HG03354 (cell line): ENCODE data around the gene ZNF492.

Experiments
- ATAC-seq: cut with Tn5 transposase; IDR thresholded peaks from one replicate; pipeline ENCODE4 v1.9.1; 2021; ENCODE audit warnings: mild to moderate bottlenecking; ENCODE audit not compliant: unreplicated experiment, poor library complexity, severe bottlenecking

Gene ZNF492

DNA sequence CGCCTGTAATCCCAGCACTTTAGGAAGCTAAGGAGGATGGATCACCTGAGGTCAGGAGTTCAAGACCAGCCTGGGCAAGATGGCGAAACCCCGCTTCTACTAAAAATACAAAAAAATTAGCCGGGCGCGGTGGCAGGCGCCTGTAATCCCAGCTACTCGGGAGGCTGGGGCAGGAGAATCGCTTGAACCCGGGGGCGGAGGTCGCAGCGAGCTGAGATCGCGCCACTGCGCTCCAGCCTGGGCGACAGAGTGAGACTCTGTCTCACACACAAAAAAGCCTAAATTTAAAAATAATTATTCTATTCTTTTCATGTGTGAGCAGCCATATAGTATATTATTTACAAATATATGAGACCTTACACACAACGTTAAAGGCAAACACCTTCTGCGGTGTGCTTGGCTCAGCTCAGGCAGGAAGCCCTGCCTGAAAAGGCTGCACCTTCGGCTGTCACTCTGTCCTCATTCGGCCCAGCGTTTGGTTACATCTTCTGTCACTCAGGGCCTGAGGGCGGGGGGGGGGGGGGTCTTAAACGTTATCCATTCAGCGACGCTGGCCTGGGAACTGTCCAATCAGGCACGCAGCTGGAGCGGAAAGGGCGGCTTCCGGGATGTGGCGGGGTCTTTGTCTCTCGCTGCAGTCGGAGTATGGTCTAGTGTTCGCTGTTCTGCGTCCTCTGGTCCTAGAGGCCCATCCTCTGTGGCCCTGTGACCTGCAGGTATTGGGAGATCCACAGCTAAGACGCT, at the start of gene ZNF492:
Gene ZNF492, plus strand, starts transcription at position 619 of the 744 bp plus-strand sequence. CDS start 19,076 bp downstream, outside the sequence.
- peak; percentile 98 for ATAC-seq

DNA sequence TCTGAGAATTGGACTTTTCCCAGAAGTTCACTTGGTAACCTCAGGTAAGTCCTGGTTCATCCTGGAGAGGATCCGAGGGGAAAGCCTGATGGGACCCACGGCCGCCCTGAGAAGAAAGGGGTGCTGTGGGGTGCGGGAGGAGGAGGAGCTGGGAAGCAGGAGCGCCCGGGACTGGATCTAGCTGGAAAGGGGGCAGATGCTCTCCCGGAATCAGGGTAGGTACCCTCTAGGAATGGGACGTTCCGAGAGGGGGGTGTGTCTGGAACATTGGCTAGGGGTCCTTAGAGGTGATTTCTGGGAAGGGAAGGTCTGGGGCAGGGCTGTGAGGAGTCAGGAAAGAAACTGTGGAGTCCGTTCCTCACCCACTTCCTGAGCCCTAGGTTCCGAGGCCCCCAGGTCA, 38.7 kb upstream of the ZNF492 start:
- ATAC-seq, result no peak

DNA sequence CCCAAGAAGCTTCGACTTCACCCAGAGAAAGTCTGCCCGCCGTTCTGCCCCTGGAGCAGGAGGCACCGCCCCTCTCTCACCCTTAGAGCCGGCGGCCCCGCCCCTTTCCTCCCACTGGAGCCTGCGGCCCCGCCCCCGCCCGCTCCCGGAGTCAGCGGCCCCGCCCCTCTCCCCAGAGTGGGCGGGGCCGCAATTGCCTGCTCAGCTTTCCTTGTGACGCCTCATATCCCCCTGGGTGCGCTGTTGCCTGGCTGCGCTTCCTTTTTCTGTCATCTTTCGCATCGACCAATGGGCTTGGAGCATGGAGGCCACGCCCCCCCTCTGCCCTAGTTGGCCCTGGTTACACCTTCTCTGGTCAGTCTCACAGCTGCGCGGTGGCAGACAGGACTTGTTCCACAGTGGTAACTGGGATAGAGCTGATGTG, 38.2 kb upstream of the ZNF492 start:
- no peak for ATAC-seq

DNA sequence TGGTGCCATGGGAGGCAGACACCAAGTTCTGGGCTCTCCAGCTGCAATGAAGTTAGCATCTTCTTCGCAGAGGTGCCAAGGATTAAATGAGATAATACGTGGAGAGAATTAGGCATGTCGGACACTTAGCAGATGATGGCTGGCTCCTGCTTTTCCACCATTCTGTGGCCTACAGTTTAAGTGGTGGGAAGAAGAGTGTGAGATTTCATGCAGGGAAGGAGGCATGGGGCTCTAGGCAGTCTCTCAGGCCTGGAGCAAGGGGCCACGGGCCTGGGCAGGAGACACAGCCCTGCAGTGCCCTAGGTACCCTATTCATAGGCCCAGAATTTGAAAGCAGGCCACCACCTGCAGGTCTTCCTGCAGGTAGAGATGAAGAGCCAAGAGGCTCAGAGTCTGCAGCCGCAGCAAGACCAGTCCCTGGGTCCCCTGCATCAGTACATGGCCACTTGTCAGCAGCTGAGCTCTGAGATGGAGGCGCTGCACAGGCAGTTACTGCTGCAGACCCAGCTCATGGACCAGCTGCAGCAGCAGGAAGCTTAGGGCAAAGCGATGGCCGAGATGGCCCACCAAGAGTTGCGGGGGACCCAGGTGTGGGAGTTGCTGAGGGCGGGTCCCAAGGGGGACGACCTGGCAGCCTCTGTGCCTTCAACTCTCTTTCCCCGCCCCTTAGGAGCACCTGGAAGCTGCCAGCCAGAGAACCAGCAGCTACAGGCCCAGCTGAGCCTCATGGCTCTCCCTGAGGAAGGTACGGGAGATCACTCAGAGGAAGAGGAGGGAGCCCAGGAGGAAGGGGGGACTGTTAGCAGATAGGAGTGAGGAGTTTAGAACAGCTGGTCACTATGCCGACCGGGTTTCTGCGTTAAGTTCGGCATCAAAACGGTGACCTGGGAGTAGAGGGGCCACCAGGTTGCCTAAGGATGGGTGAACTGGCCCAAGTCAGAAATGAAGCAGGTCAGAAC, 33.2 kb upstream of the ZNF492 start:
- ATAC-seq, result no peak

DNA sequence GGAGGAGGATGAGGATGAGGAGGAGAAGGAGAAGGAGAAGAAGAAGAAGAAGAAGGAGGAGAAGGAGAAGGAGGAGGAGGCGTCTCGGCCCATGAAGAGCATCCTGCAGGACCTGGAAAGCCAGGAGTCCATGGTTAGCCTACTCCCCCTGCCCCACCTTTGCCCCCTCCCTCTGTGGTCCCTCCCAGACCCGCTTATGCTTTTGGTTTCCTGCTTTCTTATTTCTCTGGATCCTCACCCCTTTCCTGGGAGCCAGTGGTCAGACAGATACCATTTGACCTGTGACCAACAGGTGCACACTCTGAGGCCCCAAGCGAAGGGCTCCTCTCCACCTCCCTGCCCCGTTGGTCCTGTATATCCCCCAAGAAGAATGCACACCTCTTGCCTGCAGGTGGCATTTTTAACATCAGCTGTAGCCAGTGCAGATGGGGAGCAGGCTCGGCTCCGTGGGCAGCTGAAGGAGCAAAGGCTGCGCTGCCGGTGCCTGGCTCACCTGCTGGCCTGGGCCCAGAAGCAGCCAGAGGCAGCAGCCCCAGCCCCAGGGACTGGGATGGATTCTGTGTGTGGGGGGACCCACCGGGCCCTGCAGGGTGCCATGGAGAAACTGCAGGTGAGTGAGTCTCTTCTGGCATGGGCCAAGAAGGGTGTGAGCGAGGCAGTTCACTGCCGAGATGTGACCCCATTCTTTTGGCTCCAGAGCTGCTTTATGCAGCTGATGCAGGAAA, 32.1 kb upstream of the ZNF492 start:
- no peak for ATAC-seq

DNA sequence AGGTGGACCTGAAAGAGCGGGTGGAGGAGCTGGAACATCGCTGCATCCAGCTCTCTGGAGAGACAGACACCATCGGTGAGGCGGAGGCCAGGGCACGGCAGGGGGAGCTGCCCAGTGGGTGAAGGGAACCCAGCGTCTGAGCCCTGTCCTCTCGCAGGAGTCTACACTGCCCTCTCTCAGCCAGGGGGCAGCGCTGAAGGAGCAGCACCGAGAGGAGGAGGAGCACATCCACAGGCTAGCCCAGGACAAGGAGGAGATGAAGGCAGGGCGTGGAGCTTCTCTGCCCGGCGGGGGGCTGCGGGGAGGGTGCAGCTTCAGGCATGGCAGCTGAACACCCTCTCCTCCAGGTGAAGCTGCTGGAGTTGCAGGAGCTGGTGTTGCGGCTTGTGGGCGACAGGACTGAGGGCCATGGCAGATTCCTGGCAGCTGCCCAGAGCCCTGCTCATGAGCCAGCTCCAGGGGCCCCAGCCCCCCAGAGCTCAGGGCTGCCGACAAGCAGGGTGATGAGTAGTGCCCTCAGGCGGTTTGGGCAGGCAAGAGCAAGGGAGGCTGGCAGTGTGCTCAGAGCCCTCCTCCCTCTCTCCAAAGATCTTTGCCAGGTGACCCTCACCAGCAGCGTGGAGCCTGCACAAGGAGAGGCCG, 31.4 kb upstream of the ZNF492 start:
- no peak for ATAC-seq

DNA sequence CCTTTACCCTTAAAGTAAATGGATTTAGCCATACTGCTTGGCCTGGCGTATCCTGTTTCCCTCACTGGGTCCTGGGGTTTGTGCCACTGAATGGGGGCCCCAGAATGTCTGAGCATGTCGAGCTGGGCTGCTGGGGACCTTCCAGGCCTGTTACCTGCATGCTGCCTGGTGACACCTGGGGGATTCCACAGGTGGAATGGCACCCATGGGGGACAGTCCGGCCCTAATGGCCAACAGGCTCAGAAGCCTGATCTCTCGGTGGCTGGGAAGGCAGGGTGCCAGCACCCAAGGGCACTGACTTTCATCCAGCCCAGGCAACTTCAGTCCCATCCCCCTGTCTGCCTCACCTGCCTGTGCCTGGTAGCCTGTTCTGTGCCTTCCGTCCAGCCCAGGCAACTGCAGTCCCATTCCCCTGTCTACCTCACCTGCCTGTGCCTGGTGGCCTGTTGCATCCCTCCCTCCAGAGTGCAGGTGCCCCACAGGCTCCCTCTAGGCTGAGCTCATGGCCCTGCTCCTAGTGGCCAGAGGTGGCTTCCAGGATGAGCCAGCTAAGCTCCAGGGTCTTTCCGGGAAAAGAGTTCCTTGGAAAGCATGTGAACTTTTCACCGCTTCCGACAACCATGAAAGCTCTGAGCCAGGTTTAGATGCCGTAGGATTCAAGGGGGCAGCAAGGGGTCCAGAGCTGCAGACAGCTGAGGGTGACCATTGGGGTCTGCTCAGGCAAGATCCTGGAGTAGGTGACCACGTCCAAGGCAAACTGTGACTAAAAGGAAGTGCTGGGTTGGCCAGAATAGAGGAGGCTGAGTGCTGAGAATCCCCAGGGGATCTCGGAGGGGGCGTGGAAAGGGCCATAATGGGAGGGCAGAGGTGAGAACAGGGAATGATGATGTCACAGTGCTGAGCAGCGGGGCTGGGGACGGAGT, 30.3 kb upstream of the ZNF492 start:
- ATAC-seq, result no peak

DNA sequence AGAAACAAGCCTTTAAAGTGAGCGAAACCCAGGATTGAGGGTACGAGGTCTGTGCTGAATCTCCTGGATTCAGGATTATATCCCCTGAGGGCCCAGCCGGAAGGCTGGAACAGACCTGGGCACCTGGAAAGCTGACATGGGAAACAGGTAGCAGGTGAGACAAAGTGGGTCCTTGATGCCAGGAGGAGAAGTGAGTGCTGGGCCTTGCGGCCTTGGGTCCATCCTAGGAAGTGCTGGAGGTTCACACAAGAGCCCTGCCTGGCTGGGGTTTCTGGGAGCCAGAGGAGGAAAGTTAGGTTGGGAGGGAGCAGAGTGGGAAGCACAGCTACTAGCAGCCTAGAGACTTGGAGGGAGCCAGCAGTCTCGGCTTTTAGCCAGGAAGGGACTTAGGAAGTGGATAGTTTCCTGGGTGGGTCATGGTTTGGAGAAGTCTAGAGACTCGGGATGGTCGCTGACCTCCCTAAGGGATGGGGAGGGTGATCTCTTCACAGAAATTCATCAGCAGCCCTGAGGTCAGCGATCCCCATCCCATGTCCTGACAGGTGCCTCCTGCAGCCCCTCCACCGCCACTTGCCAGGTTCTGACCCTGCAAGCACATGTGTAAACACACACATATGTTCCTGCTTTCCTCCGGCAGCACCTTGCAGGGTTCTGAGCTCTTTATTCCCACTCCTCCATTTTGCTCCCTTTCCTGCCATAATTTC, 29.4 kb upstream of the ZNF492 start:
- ATAC-seq, result no peak

DNA sequence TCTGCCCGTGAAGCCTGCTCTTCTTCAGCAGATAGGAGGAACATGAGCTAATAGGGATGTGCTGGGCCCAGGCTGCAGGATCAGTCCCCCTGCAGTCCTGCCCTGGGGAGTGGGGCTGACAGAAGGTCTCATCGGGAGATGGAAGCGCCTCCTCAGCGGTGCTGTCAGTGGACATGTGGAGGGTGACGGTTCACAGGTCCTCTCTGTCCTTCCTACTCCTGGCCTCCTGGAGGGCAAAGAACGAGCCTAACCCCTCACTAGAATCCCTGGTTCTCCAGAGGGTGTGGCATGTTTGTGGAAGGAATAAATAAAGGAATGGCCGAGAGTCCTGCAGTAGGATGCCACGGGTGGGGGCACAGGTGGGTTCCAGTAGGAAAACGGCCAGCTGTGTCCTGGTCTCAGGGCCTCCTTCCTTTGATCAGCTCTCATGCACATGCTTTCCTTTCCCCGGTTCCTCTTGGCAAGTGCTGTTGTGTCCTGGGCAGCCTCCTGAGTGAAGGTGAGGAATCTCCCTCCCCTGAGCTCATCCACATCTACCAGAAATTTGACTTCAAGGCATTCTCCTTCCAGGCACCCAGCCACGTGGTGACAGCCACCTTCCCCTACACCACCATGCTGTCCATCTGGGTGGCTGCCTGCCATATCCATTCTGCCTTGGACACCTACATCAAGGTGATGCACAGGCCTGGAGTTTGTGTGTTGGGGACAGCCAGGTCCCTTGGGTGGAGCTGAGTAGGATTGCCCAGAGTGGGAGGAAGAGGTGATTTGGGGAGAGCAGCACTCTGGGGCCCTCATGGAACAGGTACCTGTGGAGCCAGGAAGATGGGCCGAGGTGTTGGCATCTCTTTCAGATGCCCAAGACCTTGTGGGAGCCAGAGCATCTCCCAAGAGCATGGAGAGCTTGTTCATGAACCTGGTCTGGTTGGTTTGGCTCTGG, 28.6 kb upstream of the ZNF492 start:
- ATAC-seq, result no peak

DNA sequence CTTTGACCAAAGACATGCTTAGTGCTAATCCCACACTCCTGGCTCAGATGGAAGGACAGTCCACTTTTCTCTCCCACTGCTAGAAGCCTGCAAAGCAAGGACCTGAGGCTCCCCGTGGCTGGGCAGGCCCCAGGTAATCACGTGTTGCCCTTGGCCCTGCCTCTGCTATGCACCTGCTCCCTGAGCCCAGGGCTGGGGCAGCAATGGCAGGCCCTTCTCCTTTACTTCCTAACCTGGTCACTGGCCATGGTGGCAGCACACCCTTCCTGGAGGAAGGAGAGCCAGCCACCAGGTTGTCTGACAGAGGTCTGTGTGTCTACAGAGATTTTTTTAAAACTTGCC, 27.9 kb upstream of the ZNF492 start:
- no peak for ATAC-seq

DNA sequence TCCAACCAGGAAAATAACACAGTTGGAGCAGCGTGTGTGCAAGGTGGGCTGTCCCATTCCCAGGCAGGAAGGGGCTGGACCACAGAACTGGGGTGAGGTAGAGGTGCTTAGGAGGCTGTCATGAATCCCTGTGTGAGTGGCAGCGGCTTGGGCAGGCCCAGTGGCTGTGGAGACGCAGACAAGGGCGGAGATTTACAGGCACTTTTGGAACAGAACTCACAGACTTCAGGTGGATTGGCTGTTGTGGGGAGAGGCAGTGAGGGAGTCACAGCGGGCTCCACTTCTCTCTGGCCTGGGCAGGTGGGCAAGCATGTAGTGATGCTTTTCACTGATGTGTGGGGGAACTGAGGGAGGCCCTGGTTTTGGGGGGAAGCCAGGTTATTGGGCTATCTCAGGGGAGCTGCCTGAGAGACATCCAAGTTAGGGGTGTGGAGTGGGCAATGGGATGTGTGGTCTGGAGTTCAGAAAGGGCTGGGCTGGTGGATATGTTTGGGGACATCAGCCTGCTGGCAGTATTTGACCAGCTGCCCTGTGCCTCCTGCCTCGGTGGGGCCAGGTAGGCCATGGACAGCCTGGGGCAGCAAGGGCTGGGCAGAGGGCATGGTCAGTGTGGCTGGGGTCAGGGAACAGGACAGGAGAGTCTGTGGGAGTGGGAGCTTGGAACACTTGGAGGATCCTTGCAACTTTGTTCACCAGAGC, 27.0 kb upstream of the ZNF492 start:
- no peak for ATAC-seq

DNA sequence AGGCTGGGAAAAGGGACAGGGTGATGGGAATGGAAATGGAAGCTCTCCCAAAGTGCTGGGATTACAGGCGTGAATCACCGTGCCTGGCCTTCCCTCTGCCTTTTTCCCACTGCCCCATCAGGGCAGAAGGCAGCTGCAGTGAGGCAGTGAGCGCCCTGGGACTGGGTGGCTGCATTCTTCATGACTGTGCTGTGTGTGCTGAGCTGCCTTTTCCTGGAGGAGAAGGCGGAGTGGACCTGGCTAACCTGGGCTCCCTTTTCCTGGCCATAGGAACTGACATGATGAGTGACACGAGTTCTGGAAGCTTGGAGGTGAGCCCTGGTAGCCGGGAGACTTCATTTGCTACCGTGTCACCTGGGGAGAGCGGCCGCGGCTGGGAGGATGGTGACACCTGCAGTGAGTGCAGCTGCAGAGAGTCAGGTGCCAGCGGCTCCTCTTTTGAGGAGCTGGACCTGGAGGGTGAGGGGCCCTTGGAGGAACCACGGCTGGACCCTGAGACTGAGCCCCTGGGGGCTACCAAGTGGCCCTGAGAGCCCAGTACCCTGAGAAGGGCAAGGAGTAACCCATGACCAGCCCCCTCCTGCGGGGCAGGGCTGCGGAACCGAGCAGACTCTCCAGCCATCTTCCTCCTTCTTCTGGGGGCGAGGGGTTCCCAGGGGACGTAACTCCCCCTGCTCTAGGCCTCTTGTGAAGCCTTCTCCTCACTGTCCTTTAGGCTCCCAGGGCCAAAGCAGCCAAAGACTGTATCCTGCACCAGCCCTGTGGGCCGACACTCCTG, 26.3 kb upstream of the ZNF492 start:
- ATAC-seq, result no peak

DNA sequence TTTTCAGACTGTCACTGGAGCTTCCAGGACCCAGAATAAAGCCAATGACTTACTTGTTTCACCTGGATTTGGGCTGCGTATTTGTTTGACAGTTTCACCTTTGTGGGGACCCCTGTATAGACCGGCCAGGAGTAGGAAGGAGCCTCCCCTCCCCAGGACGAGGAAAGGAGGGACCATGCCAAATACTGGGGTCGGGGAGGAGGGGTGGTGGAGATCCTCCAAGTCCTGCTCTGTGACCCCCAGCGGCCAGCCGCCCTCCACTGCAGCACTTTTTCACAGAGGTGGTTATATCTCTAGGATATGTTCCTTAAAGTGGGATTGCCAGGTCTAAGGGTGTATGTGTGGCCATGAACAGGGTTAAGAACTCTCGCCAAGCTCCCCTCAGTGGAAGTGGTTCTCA, 25.7 kb upstream of the ZNF492 start:
- no peak for ATAC-seq

DNA sequence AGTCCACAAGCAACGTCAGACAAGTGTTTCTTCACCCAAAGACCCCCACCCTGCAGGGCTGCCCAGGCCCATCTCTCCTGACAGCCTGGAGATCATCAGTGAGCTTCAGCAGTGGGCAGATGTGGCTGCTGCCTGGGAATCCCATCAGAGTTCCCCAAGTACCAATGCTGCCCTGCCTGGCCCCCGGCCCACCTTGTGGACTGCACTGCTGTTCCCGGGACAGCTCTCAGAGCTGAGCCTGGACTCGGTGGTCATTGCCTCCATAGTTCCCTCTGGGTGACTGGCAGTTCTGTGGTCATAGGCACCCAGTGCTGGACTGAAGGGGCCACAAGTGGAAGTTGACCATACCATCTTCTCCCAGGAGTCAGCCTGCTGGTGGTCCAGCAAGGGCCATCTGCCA, 24.5 kb upstream of the ZNF492 start:
- no peak for ATAC-seq

DNA sequence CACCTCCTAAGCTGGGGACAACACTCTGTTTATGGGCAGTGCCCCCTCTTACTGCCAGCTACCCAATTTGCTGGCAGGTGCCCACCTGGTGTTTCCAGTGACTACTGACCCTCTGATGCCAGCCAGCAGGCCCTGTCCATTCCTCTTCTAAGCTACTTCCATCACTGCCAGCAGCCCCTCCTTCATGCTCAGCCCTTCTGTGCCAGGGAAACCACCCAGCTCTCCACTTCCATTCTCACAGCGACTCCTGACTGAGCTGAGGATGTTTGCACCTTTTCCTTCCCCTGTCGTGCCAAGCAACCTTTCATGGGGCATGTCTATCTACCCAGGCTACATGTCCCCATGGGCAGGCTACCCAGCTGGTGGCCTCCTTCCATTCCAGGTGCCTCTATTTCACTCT, 24.0 kb upstream of the ZNF492 start:
- no peak for ATAC-seq

DNA sequence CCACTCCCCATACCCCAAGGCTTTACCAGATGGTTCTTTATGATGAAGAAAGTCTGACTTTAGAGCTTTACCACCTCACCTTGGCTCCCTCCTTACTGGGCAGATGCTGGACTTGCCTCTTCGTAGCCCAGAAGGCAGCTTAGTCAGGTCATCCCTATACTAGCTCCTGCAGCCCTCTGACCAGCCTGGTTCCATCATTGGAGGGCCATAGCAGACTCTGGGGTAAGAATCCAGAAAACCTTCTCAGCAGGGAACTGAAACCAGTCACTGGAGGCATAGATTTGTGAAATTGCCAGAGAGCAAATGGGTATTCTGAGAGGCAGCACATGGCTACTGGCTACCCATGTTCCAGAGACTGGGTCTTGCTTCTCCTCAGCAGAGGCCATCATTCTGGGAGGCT, 21.8 kb upstream of the ZNF492 start:
- no peak for ATAC-seq
